GM19463 (cell line): ENCODE measurements around the gene PUM2.

Experiments
- ATAC-seq: cut with Tn5 transposase; IDR thresholded peaks from one replicate; pipeline ENCODE4 v1.9.1; 2021; ENCODE audit warnings: mild to moderate bottlenecking, moderate library complexity; ENCODE audit not compliant: unreplicated experiment

PUM2 gene

GRCh38 chr2:20220806-20221554 is 129.7 kb downstream of the PUM2 start:
- ATAC-seq = no peak

DNA sequence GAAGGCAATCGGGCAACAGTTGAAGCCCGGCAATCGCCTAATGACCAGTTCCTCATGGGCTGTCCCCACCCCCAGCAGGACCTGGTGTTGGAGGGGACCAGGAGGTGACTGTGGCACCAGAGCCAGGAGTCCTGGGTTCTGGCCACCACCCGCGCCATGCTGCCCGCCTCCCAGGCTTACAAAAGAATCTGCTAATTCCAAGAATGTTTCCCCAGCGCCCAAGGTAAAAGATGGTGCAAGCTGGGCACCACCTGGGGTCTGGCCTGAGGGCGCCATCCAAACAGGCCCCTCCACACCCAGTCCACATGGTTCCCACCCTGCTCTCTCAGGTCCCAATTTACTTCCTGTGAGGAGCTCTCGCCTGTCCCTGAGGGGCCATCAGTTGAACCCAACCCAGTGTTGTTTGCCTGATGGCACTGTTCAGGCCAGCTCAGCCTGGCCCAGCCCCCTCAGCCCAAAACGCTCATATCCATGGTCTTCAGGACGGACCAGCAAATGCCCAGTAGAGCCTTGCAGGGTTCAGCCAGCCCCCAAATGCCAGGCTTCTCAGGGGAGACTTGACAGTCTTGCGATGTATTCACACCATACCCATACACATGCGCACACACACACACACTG is 130.8 kb downstream of the PUM2 start:
- no peak for ATAC-seq

DNA sequence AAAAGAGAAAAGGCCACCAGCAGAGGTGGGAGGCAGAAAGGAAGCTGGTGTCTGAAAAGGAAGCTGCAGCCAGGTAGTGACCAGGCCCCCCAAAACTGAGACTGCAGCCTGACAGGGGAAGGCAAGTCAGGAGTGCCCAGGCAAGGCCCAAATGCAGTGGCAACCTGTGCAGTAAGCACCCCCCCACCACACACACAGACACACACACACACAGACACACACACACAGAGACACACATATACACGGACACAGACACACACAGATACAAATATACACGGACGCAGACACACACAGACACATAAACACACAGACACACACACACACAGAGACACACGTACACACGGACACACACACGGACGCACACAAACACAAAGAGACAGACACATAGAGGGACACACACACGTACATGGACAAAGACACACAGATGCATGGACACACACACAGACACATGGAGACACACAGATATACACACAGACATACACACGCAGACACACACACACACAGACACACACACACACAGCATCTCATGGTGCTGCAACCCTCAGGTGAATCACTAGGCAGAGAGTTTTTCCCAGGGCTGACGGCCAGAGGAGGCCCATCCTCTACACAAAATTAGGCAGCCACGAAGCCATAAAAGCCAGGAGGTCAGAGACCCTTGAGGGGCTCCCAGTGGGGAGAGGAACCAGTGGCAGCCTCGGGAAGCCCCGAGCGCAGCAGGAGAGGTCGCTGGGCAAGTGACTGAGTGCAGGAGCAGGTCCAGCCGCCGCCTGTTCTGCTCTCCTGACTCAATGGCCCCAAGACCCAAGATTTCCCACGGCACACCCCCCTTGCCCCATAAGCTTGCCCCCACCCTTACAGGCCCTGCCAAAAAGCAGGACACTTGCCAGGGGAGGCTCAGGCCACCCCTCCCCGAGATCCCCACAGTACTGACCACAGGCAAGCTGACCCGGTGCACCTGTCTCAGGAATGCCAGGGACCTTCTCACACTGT is 132.0 kb downstream of the PUM2 start:
- ATAC-seq = no peak

- no peak for ATAC-seq
These were observed 133.3 kb downstream of the PUM2 start for GRCh38 chr2:20217041-20217970.

DNA sequence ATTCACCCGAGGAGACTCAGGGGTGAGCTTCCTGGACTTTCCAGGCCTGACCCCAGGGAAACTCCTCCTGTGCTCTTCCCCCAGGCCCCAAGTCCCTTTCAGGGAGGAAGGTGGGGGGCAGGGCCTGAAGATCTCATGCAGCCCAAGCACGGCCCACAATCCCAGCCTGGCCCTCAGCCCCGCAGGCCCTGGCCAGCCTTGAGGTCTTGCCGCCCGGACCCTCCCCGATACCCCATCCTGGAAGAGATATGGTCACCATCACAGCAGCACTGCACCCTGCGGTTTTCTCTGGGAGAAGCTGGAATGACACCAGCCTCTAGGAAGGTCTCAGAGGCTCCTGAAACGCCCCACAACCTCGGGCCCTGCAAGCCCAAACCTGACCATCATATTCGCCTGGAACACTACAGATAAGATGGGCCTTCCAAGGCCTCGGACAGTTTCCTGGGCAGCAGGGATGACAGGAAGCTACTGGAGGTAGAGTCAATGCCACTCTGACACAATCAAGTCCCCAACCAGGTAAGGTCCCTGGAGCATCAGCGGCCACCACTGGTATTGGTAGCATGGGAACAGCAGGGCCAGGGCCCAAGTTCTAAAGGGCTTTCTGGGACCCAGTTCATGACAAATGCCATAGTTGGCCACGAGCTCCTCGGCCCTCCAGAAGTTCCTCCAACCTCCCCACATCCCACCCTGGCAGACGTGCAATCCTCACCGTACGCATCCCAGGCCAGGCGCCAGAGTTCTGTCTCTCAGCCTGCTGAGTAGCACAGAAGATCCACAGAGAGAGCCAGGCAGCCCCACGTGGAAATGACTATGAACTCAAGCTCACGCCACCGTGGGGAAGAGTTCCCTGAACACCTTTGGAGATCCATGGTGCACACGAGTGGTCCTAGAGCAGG is 134.3 kb downstream of the PUM2 start:
- no peak for ATAC-seq

- no peak for ATAC-seq
These were observed 135.2 kb downstream of the PUM2 start for GRCh38 chr2:20215183-20216040.

DNA sequence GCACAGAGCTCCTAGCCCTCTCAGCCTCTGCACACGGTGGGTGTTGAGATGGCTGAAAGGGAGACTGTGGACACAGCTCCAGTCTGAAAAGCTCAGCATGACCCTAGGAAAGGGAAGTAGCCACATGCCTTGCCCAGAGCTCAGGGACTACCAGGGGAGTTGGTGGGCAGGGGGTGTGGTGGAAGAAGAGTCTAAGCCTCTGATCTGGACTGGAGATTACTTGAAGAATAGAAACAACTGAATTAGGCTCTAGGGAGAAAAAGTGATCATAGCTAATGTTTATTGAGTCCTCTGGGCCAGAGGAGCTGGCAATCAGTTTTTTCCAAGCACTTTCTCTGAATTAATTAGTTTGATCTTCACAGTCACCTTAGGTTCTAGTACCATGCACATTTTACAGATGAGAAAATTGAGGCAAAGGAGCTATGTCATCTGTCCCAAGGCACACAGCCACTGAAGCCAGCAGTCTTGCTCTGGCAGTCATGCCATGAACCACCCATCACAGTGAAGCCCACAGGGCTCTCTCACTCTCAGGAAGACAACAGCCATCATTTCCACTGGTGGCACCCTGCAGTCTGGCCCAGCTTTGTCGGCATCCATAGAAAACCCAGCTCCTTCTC is 136.0 kb downstream of the PUM2 start:
- no peak for ATAC-seq

DNA sequence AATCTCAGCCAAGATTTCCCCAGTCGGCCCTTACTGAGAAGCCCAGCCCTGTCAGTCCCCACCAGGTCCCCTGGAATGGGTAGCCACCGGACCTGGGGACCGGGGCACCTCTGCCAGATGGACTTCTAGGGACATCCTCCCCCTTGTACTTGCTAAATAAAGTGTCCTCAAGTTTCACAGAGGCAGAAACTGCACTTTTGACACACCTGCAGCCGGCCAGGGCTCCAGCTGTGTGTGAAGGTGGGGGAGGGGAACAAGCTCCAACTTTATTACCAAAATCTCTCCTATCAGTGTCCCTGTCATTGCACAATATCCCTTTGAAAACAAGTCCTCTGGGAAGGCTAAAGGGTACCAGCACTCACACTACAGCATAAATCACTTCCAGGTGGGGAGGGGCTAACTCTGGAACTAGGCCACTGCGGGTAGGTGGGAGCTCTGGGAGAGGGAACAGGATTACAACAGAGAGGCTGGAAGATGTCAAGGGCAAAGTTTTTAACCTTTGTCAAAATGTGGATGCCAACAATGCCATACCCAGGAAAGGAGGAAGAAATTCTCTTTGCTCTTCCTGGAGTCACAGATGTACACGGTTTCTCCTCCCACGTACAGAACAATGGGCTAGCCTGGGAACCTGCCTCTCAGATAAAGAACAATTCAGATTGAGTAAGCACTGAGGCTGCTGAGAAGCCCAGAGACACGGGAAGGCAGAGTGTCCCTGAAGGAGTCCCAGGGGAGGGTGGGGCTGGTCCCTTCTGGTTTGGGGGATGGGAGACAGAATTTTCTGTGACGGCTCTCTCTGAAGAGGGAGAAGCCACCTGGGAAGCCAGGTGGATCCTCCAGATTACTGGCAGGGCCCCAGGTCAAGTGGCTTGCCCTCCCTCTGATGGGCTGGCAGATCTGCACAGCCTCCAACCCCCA is 136.7 kb downstream of the PUM2 start:
- ATAC-seq = peak; percentile 47

GRCh38 chr2:20212871-20213503 is 137.7 kb downstream of the PUM2 start:
- ATAC-seq = no peak

DNA sequence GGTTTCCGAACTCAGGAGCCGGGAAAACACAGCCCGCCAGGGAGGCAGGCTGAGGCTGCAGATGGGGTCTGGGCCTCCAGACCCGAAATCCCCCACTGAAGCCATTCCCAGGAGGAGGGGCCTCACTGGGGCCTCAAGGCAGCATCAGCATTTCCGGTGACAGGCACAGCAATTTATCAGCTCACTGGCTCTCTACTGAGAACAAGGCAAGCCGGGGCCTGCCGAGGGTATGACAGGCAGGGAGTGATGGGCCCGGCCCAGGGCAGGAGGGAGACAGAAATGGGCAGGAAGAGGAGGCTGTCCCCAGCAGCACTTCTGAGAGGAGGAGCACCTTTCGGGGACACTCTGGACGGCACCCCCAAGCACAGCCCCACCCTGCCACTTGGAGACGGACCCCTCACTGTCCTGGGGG is 138.2 kb downstream of the PUM2 start:
- ATAC-seq = no peak

GRCh38 chr2:20211860-20212458 is 138.7 kb downstream of the PUM2 start:
- ATAC-seq = no peak

DNA sequence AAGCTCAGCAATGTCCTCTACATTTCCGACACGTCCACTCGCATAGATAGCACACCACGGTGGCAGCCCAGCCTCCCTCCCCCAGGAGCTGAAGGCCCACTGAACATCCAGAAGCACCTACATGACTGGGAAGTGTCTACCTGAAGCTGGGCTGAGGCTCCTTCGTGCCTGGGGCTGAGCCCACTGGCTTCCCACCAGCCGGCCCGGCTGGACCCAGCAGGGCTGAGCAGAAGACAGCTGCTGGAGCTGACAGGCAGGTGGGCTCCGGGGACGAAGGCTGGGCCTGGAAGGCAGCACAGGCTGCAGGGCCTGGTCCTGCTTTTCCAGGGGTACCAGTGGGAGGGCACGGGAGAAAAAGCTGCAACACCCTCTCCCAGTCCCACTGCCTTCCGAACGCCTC is 139.2 kb downstream of the PUM2 start:
- ATAC-seq = no peak

DNA sequence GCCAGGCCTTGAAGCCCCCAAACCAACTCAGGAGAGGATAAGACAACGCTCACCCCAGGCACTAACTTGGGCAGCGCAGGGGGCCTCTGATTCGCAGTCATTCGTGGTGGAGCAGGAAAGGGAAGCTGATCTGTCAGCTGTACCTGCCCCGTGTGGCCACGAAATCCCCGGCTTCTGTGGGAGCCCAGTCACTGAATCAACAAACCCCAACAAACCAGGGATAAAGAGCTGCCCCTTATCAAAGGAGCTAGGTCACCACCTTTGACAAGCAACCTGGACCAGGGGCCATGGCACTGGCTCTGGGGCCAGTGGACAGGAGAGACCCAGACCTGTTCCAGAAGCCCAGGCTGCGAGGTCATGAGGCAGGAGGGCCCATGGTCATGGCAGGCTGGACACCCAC is 140.2 kb downstream of the PUM2 start:
- no peak for ATAC-seq

DNA sequence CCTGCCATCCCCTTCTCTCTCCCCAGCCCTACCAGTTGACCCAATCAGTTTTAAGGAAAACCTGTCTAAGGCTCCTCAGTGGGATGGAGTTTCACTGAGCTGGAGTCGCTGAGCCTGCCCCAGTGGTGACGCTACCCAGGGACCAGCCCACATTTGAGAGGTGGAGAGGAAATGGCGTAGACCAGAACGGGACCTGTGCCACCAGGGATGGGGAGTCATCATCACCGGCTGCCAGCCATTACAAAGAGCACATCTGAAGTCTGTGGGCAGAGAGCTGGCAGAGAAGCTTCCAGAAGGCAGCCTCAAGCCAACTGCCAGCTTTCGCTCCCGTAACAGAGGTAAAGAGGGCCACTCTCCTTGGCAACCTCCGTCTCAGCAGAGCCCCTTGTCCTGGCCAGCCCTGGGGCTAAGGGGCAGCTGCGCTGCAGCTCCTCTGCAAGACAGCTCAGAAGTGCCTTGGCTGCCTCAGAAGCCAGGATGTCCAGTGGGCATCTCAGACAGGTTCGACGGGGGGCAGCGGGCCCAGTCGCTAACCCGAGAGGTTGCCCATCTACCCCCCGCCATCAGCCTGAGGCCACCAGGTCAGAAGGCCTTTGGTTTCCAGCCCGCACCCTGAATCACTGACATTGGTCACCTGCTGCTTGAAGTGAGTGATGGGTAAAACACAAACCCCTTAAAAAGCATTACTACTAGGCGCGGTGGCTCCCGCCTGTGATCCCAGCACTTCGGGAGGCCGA is 141.1 kb downstream of the PUM2 start:
- no peak for ATAC-seq

GRCh38 chr2:20208476-20208859 is 142.2 kb downstream of the PUM2 start:
- ATAC-seq = peak; percentile 37
